Cardiac ventricle fibroblast (primary cell): ENCODE measurements around the gene MYD88. TPM values are rescaled to one million over a fixed set of nuclear protein-coding genes. Genes with fewer than 3 reads are reported as not detected.

Source experiments
- total RNA-seq: library from RNA; depleted of rRNA; stranded (reverse); fragments of >200 nt; gene quantifications from 2 replicates; pipeline ENCODE4 v1.2.3, GENCODE V29; 2015

The MYD88 gene
- total RNA-seq, result 27.7 and 33.1 TPM in 2 replicates

GRCh38 chr3:38138349-38139190, at the start of gene MYD88:
TSS of gene MYD88 (plus strand) at chr3:38138661. CDS start at chr3:38138701, 40 bp downstream.

GRCh38 chr3:38136777-38137614, 1.5 kb upstream of the MYD88 start, which contains the start of gene ACAA1:
TSS of gene ACAA1 (minus strand) at chr3:38137127. CDS start at chr3:38137035, 92 bp downstream.

GRCh38 chr3:38164952-38165721, 26.7 kb downstream of the MYD88 start, which contains the start of gene OXSR1:
TSS of gene OXSR1 (plus strand) at chr3:38165537. CDS start at chr3:38165877, 340 bp downstream.

Other genes starting within 250 kb of the MYD88 start
- 7.2 and 12.9 TPM in 2 replicates for gene VILL, start 147.9 kb upstream of the MYD88 start, total RNA-seq
- 26.6 and 33.5 TPM in 2 replicates for gene PLCD1, start 109.0 kb upstream of the MYD88 start, total RNA-seq
- gene DLEC1, start 99.5 kb upstream of the MYD88 start, total RNA-seq, result 0.05 and 0.12 TPM in 2 replicates
- gene ACAA1, start 1.5 kb upstream of the MYD88 start, total RNA-seq, result 50.4 and 53.5 TPM in 2 replicates
- 16.1 and 18.4 TPM in 2 replicates for gene OXSR1, start 26.9 kb downstream of the MYD88 start, total RNA-seq
- not detected in 2 replicates for gene SLC22A13, start 127.2 kb downstream of the MYD88 start, total RNA-seq
- not detected in 2 replicates for gene SLC22A14, start 143.6 kb downstream of the MYD88 start, total RNA-seq
- 3.8 and 8.4 TPM in 2 replicates for gene XYLB, start 208.1 kb downstream of the MYD88 start, total RNA-seq